GM18498 (cell line): ENCODE measurements around the gene PDZD2.
"Not testable (repeated sequence)": the region's sequence is repeated elsewhere in the genome, so short reads cannot be mapped to it uniquely, and the experiment has no call there.

Experiments
- ATAC-seq: cut with Tn5 transposase; IDR thresholded peaks from one replicate; pipeline ENCODE4 v1.9.1; 2021; ENCODE audit warnings: mild to moderate bottlenecking, moderate library complexity; ENCODE audit not compliant: unreplicated experiment

Gene PDZD2

DNA sequence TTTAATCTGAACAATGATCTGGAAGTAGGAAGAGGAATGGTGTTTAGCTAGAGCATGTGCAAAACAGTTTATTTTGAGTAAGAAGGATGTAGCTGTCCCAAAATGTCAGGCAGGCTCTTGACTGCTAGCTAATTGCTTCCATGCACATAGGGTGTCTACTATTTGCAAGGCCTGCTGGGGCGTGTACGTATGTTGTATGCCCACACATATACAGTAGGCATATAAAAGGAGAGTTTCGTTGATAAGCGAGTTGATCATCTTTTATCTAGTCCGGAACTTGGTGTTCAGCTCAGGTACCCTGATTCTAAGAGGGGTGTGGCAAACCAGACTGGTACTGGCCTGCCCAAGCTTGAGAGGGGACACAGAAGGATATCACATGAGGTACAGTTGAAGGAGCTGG, 358.0 kb downstream of the PDZD2 start:
- ATAC-seq, result no peak

DNA sequence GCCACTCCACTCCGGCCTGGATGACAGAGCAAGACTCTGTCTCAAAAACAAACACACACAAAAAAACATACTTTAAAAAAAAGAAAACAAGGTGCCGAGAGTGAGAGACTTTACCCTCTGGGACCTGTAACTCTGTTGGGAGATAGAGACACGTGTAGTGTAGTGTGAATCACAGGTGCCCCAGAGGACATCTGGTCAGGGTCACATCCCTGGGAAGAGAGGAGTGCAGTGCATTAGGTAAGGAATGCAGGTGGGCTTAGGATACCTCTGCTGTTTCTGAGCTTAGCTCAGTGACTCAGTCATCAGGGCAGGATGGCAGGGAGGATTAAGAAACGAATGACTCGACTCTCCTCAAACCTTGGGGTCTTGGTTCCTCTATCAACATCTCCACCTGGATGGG, 360.5 kb downstream of the PDZD2 start:
- no peak for ATAC-seq

DNA sequence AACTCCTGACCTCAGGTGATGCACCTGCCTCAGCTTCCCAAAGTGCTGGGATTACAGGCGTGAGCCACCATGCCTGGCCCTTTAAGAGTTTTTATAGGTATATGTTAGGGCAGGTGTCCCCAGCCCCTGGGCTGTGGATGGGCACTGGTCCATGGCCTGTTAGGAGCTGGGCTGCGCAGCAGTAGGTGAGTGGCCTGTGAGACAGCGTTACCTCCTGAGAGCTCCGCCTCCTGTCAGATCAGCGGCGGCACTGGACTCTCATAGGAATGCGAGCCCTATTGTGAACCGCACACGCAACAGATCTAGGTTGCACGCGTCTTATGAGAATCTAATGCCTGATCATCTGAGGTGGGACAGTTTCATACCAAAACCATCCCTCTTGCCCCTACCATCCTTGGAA, 361.8 kb downstream of the PDZD2 start:
- ATAC-seq, result no peak

DNA sequence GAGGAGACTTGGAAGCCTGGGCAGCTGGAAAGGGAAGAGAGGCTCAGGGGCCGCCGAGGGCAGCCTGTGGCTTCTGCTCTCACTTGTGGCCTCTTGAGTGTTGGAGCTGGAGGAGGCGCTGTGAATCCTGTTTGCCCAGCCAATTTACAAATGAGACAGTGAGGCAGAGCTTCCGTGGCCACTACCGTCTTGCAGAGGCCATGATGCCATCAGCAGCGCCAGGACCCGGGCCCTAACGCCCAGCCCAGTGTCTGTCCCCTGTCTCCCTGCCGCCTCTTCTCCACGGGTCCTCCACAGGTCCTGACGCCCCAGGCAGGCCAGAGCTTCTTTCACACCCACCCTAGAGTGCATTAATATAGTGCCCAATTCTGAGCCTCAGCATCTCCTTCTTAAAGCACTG, 362.4 kb downstream of the PDZD2 start:
- no peak for ATAC-seq

DNA sequence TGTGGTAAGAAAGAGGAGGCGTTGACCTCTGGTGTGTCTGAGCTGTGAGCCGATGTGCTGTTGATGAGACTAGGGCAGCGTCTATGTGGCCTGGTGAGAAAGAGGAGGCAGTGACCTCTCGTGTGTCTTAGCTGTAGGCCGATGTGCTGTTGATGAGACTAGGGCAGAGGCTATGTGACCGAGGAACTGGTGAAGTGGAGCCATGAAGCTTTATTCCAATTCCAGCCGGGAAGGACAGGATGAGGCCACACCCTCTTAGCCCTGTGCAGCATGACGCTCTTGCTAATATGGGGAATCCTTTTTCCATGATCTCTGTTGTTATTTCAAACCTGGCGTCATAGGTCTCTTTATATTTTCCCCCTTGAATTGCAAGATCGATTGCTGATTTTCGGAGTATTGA, 362.8 kb downstream of the PDZD2 start:
- no peak for ATAC-seq

DNA sequence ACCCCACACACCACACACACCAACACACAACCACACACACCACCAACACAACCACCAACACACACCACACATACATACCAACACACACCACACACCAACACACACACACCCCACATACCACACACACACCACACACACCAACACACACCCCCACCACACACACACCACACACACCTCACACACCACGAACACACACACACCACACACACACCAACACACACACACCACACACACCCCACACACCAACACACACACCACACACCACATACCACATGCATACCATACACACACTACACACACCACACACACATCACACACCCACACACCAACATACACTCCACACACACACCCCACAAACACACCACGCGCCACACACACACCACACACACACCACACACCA, 363.8 kb downstream of the PDZD2 start:
- no peak for ATAC-seq

DNA sequence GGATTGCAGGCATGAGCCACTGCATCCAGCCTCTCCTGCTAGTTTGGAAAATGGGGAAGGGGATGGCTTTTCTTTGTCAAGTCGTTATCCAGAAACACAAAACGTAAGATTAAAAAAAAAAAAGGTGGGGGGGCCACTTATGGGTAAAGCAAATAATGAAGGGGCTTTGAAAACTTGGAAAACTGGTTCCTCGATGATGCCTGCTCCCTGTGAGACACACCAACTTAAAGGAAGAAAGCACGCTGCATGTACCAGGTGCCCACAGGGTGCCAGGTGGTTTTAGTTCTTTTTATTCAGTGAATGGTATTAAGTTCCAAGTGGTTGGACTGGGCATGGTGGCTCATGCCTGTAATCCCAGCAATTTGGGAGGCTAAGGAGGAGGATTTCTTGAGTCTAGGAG, 365.1 kb downstream of the PDZD2 start:
- no peak for ATAC-seq

DNA sequence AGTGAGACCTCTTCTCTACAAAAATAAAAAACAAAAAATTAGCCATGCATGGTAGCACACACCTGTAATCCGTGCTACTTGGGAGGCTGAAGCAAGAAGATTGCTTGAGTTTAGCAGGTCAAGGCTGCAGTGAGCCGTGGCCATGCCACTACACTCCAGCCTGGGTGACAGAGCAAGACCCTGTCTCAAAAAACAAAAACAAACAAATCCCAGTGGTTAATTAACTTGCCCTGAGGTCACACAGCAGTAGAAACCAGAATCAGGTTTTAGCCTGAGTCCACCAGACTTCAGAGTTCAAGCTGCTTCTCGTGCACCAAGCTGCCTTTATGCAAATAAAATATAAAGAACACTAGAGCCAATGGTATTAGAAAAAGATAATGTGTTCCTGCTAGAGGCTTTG, 365.5 kb downstream of the PDZD2 start:
- no peak for ATAC-seq

DNA sequence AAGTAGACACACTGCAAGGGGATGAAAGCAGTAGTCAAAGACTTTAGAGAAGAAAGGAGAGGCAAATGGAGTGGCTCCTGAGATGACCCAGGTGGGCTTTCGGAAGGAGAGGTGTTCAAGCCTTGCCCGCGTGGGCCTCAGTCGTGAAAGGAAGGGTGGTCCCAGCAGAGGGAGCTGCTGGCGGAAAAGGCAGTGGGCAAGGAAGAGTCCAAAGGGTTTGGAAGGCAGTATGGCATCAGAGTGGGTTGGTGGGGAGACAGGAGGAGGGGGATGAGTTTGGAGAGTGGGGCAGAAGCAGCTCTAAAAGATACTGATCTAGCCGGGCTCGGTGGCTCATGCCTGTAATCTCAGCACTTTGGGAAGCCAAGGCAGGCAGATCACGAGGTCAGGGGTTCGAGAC, 369.8 kb downstream of the PDZD2 start:
- no peak for ATAC-seq

DNA sequence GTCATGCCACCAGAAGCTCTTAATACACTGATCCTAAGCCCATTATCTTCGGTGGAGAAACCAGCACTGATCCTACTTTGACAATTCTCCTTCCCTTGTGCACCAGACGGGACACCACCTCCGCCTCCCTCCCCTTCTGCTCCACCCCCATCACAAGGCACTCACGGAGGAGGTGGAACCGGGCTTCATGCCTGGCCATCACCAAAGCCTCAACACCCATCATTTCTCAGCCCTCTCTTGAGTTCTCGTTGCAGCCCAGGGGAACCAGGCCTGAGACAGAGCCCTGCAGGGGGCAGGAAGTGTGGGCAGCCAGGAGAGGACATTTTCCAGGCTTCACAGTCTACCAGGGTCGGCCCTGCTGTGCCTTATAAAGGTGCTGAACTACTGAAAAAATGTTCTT, 374.7 kb downstream of the PDZD2 start:
- ATAC-seq, result no peak

DNA sequence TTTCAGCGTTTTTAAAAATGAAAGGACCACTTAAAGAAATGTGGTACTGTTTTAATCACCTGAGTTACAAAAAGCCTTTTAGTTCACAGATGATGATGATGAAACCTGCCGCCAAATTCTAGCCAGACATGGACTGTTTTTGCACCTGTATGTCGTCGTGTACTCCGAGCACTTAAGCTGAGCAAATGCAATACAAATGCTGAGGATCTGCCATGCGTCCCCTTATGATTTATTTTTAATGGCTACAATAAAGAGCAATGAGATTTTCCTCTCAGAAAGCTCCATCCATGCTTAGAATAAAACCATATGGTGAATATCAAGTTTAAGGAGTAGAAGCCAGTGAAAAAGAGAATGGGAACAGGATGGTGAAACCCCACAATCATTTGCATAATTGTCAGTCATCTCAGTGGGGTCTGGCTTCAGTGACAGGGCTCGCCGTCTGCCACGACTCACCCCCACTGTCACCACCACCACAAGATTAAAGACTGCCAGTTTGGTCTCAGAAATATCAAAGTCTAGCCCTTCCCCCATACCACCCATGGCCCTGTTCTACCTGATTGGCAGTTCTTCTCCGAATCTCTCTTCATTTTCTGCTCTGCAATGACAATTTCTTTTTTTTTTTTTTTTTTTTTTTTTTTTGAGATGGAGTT, 375.3 kb downstream of the PDZD2 start:
- ATAC-seq, result no peak

DNA sequence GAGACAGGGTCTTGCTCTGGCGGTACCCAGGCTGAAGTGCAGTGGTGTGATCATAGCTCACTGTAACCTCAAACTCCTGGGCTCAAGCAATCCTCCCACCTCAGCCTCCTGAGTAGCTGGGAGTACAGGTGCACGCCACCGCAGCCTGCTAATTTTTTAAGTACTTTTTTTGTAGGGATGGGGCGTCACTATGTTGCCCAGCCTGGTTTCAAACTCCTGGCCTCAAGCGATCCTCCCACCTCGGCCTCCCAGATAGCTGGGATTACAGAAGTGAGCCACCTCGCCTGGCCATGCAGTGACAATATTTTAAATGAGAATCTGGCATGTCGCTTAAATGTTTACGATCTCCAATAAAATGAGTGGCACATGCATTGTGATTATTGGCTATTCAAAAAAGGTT, 376.3 kb downstream of the PDZD2 start:
- ATAC-seq, result not testable (repeated sequence)

DNA sequence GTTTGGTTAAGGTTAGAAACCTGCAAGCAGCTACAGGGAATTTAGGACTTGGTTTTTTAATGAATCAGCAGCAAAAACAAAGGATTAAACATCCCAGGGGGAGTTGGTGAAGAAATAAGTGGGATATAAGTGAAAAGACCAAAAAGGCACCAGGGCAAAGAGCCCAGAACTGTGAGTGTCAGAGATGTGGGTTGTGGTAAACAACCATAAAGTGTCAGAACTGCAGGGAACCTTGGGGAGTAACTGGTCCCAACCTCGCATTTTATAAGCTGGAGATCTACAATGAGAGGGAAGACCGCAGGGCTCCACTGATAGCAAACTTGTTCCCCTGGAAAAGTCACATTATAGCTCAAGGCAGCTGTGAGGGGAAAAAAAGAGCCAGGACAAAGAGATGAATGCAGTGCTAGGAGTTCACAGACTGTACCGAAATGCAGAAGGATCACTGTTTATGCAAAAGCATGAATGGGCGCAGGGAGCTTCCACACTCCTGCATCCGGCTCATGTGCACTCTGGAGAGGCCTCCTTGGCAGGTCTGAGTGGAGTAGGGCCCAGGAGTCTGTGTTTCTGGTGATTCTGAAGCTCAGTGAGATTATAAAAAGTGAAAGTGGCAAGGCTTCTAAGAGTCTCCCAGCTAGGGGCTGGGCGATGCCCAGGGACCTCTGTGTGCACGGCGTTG, 378.9 kb downstream of the PDZD2 start:
- no peak for ATAC-seq

DNA sequence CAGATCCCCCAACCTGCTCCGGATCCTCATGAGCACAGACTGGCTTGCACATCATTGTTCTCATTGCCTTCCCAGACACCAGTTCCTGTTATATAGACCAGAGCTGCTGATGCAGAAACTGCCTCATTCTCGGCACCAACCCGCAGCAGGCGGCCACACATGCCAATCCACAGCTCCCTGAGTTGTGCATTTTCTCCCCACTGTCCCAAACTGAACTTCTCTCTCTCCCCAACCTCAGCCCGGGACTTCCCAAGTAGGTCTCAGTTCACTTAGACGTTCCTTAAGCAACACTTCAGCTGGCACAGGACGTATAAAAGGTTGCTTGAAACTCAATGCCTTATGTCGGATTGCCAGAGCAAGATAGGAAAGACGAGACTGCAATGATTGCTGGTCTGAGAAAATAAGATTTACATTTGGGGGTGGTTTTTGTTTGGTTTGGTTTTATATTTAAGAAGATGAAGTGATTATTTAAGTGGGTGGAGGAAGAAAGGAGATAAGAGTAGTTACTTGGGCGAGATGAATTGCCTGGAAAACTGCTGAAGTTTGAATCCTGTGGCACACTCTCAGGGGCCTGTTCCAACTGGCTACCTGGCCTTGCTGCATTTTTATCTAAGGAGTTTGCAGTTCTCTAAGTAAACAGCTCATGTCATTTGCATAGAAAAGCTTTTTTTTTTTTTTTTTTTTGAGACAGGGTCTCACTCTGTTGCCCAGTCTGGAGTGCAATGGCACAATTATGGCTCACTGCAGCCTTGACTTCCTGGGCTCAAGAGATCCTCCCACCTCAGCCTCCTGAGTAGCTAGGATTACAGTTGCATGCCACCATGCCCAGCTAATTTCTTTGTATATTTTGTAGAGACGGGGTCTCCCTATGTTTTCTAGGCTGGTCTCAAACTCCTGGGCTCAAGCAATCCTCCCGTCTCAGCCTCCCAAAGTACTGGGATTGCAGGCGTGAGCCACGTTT, 379.8 kb downstream of the PDZD2 start:
- no peak for ATAC-seq

DNA sequence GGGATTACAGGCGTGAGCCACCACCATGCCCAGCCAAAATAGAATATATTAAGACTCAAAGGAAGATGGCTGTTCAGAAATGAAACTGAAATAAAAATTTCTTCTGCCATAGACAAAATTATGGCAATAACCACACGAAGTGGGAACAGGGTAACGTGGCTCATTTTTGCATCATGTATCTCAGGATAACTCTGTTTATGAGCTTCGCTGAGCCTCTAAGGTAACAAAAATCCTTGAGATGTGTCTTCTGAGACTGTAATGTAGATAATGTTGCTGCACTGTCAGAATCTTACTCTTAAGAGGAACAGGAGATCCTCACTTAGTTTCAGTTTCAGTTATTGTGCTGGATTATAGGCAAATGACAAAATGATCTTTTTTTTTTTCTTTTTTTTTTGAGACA, 381.3 kb downstream of the PDZD2 start:
- ATAC-seq, result peak; percentile 85

DNA sequence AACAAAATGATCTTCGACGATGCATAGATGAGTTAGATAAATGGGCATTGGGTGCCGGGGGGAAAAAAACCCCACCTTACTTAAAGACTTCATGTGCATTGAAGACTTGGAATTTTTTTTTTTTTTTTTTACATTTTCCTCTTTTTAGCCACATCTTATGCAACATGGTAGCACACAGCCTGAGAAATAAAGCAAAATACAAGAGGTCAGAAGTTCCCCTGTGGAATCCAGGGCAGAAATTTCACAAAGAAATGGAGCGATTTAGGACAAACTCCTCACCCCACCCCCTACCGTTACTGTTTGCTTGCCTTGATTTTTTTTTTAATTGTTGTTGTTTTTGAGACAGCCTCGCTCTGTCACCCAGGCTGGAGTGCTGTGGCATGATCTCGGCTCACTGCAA, 382.0 kb downstream of the PDZD2 start:
- no peak for ATAC-seq

DNA sequence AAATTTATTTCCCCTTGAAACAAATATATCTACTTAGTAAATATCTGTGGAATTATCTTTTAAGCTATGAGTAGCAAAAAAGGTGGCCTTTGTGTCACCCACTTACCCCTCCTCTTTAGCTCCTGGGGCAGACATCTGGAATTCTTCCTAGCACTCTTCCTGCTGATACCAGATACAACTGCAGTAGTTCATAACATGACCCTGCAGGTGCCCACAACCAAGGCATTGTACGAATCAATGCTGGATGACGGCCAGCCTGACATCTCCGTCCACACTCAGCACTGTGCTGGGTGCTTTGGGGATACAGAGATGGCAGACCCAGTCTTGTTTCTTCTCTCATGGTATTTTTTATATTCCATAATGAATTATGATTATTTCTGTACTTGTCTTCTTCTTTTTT, 382.8 kb downstream of the PDZD2 start:
- no peak for ATAC-seq

DNA sequence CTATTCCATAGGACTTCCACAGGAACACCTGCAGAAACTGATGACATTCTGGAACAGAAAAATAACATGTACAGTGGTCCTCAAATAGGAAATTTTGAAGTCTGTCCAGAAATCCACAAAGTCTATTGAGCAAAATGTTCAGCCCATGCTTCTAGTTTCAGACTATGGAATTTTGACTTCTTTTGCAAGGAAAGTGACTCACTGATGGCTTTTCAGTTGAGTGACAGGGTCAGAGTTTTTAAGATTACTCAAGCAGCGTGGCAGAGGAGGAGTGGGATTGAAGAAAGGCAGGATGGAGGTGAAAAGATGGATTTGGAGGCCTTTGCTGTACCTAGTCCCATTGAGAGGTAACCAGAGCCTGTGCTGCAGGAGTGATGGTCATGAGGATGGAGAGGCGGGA, 383.7 kb downstream of the PDZD2 start:
- ATAC-seq, result no peak

DNA sequence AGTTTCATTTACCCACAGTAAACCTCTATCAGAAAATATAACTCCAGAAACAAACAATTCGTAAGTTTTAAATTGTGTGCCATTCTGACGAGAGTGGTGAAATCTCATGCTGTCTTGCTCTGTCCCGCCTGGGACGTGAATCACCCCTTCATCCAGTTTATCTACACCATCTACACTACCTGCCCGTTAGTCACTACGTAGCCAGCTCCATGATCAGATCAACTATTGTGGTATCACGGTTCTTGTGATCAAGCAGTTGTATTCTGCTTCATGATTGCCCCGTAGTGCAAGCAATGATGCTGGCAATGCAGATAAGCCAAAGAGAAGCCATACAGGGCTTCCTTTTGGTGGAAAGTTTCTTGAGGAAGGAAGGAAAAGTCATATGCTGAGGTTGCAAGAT, 384.9 kb downstream of the PDZD2 start:
- no peak for ATAC-seq

DNA sequence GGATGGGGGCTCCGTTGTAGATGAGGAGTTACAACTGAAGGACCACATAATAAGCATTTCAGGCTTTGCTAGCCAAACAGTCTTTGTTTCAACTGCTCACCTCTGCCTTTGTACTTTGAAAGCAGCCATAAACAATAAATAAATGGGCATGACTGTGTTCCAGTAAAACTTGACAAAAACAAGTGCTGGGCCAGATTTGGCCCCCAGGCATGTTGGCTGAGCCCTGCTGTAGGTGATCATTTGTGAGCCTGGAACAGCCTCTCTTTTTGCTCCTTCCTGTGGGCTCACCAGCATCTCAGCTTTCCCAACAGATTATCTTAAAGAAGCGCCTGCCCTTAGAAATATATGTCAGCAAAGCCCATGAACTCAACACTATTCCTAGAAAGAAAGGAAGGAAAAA, 385.8 kb downstream of the PDZD2 start:
- no peak for ATAC-seq

DNA sequence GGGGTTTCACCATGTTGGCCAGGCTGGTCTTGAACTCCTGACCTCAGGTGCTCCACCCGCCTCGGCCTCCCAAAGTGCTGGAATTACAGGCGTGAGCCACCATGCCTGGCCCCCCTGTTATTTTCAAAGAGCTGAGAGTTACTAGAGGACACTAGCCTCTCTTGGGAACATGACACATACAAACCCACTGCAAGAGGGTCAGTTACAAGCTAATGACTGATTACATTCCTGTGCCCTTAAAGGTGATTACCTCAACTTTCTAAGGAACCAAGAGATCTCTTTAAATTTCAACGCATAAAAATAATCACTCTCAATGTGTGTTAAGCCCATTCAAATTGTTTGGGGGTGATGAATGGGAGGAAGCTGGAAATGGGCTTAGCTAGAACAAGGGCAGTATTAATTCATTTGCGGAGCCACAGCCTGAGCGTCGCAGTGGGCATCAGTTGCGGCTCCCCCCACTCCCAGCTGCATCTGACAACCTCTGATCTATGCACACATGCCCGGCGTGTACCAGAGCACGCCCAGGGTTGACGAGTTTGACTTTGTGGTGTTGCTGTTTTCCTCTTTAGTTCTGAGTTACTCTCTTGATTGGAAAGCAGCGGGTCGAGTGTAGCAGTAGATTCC, 388.3 kb downstream of the PDZD2 start:
- no peak for ATAC-seq
